ENCODE measurements around the gene SIT1.

Gene SIT1

DNA sequence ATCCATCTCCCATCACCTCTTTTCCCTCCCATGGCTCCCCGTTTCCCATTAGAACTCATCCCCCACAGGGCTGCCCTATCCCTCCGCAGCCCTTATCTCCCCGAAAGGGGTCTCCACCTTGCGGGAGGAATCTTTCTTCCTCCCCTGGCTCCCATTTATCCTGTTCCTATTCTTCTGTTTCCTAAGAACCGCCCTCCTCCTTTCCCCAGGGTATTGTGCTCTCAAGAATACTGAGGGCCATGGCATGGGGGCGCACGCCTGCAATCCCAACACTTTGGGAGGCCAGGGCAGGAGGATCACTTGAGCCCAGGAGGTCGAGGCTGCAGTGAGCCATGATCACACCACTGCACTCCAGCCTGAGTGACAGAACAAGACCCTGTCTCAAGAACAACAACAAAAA lies 33.2 kb downstream of the SIT1 start:
- no peak for TF ChIP-seq ZBTB48 (tag by site-specific recombination; IDR thresholded peaks at IDR 0.05)
- TF ChIP-seq ZNF558 (tag by site-specific recombination; IDR thresholded peaks at IDR 0.05): no peak
- no peak for TF ChIP-seq KLF9 (tag by site-specific recombination; IDR thresholded peaks at IDR 0.05; ENCODE audit: low read depth)
- TF ChIP-seq ZNF777 (tag by site-specific recombination; IDR thresholded peaks at IDR 0.05; ENCODE audit: borderline replicate concordance): no peak
- Histone ChIP-seq H3K9me3 (ENCODE audit: control insufficient read depth, insufficient read depth, low read depth, low read length) (no peaks in the 10 kb centered on the region), H3K27ac (ENCODE audit: extremely low read depth, low read depth, low read length) (no peak overlapping the region), H3K36me3 (ENCODE audit: control insufficient read depth in 2 of 2, insufficient read depth in 1 of 2, low read length in 2 of 2) (no peaks in the 10 kb centered on the region), H3K4me3 (ENCODE audit: low read depth, low read length) (no peak overlapping the region), H3K4me1 (ENCODE audit: control insufficient read depth, insufficient read depth, low read length) (no peaks in the 10 kb centered on the region)
- ChIA-PET CTCF (interaction anchor here (0.6 to 0.7 kb wide), 2 partner anchors 11 to 12 kb away, joined by 3 read pairs; no protein-coding TSS in a partner anchor), POLR2A (no interaction called here)

- ChIA-PET CTCF (interaction anchor here (0.6 to 1.2 kb wide), 6 partner anchors 10 to 79 kb away, joined by 3 to 5 read pairs (median 3); no protein-coding TSS in a partner anchor), POLR2A (no interaction called here)
- H3K9me3 ChIP-seq (ENCODE audit: control insufficient read depth, insufficient read depth, low read depth, low read length): no peaks in the 10 kb centered on the region
- H3K4me1 ChIP-seq (ENCODE audit: control insufficient read depth, insufficient read depth, low read length): no peaks in the 10 kb centered on the region
- no peaks in the 10 kb centered on the region for H3K36me3 ChIP-seq (ENCODE audit: control insufficient read depth in 2 of 2, insufficient read depth in 1 of 2, low read length in 2 of 2)
- H3K4me3 ChIP-seq (ENCODE audit: low read depth, low read length): no peak overlapping the region
- no peak overlapping the region for H3K27ac ChIP-seq (ENCODE audit: extremely low read depth, low read depth, low read length)
- TF ChIP-seq, protein P1, sequence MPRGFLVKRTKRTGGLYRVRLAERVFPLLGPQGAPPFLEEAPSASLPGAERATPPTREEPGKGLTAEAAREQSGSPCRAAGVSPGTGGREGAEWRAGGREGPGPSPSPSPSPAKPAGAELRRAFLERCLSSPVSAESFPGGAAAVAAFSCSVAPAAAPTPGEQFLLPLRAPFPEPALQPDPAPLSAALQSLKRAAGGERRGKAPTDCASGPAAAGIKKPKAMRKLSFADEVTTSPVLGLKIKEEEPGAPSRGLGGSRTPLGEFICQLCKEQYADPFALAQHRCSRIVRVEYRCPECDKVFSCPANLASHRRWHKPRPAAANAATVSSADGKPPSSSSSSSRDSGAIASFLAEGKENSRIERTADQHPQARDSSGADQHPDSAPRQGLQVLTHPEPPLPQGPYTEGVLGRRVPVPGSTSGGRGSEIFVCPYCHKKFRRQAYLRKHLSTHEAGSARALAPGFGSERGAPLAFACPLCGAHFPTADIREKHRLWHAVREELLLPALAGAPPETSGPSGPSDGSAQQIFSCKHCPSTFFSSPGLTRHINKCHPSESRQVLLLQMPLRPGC (tag by site-specific recombination; IDR thresholded peaks at IDR 0.05): no peak
- TF ChIP-seq HOXC10 (CRISPR knock-in tag; IDR thresholded peaks at IDR 0.05) (no peak), GLIS1 (tag by site-specific recombination; IDR thresholded peaks at IDR 0.05) (no peak), ZNF133 (tag by site-specific recombination; IDR thresholded peaks at IDR 0.05) (no peak), ZNF514 (tag by site-specific recombination; IDR thresholded peaks at IDR 0.05) (no peak), ZNF629 (tag by site-specific recombination; IDR thresholded peaks at IDR 0.05) (no peak), ZNF114 (tag by site-specific recombination; IDR thresholded peaks at IDR 0.05) (no peak), ZNF571 (tag by site-specific recombination; IDR thresholded peaks at IDR 0.05) (no peak), ZBTB10 (tag by site-specific recombination; IDR thresholded peaks at IDR 0.05) (no peak), ZNF16 (tag by site-specific recombination; IDR thresholded peaks at IDR 0.05; ENCODE audit: low read depth) (no peak), ZSCAN30 (tag by site-specific recombination; IDR thresholded peaks at IDR 0.05) (no peak), ZNF76 (tag by site-specific recombination; IDR thresholded peaks at IDR 0.05; ENCODE audit: borderline replicate concordance, low read depth) (no peak), ZNF785 (tag by site-specific recombination; IDR thresholded peaks at IDR 0.05) (no peak), ZFHX2 (tag by site-specific recombination; conservative IDR thresholded peaks at IDR 0.05) (no peak)
- TF ChIP-seq, protein P2, sequence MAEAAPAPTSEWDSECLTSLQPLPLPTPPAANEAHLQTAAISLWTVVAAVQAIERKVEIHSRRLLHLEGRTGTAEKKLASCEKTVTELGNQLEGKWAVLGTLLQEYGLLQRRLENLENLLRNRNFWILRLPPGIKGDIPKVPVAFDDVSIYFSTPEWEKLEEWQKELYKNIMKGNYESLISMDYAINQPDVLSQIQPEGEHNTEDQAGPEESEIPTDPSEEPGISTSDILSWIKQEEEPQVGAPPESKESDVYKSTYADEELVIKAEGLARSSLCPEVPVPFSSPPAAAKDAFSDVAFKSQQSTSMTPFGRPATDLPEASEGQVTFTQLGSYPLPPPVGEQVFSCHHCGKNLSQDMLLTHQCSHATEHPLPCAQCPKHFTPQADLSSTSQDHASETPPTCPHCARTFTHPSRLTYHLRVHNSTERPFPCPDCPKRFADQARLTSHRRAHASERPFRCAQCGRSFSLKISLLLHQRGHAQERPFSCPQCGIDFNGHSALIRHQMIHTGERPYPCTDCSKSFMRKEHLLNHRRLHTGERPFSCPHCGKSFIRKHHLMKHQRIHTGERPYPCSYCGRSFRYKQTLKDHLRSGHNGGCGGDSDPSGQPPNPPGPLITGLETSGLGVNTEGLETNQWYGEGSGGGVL (tag by site-specific recombination; IDR thresholded peaks at IDR 0.05): no peak
- TF ChIP-seq, protein P3, sequence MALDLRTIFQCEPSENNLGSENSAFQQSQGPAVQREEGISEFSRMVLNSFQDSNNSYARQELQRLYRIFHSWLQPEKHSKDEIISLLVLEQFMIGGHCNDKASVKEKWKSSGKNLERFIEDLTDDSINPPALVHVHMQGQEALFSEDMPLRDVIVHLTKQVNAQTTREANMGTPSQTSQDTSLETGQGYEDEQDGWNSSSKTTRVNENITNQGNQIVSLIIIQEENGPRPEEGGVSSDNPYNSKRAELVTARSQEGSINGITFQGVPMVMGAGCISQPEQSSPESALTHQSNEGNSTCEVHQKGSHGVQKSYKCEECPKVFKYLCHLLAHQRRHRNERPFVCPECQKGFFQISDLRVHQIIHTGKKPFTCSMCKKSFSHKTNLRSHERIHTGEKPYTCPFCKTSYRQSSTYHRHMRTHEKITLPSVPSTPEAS (tag by site-specific recombination; IDR thresholded peaks at IDR 0.05): no peak
- TF ChIP-seq, protein P4, sequence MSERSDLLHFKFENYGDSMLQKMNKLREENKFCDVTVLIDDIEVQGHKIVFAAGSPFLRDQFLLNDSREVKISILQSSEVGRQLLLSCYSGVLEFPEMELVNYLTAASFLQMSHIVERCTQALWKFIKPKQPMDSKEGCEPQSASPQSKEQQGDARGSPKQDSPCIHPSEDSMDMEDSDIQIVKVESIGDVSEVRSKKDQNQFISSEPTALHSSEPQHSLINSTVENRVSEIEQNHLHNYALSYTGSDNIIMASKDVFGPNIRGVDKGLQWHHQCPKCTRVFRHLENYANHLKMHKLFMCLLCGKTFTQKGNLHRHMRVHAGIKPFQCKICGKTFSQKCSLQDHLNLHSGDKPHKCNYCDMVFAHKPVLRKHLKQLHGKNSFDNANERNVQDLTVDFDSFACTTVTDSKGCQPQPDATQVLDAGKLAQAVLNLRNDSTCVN (tag by site-specific recombination; optimal IDR thresholded peaks at IDR 0.05): no peak
- TF ChIP-seq, protein P5, sequence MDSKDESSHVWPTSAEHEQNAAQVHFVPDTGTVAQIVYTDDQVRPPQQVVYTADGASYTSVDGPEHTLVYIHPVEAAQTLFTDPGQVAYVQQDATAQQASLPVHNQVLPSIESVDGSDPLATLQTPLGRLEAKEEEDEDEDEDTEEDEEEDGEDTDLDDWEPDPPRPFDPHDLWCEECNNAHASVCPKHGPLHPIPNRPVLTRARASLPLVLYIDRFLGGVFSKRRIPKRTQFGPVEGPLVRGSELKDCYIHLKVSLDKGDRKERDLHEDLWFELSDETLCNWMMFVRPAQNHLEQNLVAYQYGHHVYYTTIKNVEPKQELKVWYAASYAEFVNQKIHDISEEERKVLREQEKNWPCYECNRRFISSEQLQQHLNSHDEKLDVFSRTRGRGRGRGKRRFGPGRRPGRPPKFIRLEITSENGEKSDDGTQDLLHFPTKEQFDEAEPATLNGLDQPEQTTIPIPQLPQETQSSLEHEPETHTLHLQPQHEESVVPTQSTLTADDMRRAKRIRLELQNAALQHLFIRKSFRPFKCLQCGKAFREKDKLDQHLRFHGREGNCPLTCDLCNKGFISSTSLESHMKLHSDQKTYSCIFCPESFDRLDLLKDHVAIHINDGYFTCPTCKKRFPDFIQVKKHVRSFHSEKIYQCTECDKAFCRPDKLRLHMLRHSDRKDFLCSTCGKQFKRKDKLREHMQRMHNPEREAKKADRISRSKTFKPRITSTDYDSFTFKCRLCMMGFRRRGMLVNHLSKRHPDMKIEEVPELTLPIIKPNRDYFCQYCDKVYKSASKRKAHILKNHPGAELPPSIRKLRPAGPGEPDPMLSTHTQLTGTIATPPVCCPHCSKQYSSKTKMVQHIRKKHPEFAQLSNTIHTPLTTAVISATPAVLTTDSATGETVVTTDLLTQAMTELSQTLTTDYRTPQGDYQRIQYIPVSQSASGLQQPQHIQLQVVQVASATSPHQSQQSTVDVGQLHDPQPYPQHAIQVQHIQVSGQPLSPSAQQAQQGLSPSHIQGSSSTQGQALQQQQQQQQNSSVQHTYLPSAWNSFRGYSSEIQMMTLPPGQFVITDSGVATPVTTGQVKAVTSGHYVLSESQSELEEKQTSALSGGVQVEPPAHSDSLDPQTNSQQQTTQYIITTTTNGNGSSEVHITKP (tag by site-specific recombination; IDR thresholded peaks at IDR 0.05): no peak
Observed at GRCh38 chr9:35616681-35617459, 33.9 kb downstream of the SIT1 start.
